HG03378 (cell line): Measurements from ENCODE around the gene RHBDL3.
"Not testable (repeated sequence)": the region's sequence is repeated elsewhere in the genome, so short reads cannot be mapped to it uniquely, and the experiment has no call there.

Experiments
- ATAC-seq: cut with Tn5 transposase; IDR thresholded peaks from one replicate; pipeline ENCODE4 v1.9.1; 2021; ENCODE audit warnings: mild to moderate bottlenecking, moderate library complexity; ENCODE audit not compliant: unreplicated experiment

Gene RHBDL3

DNA sequence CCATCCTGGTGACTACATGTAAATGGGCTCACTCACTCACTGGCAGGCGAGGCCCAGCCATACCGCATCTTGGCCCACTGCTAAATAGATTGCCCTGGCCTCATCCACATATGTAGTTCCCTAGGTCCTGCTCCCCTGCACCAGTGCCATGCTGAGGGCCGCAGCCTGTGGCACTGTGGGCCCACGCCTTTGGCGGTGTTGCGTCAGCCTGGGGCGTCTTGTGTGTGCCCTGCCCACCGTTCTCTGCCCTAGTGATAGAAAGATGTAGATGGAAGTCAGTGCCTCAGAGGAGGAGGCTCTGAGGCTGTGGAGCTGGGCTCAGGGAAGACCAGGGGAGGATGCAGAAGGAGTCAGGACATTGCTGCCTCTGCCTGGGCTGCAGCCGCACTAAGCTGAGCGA lies 57.4 kb downstream of the RHBDL3 start:
- ATAC-seq = no peak

DNA sequence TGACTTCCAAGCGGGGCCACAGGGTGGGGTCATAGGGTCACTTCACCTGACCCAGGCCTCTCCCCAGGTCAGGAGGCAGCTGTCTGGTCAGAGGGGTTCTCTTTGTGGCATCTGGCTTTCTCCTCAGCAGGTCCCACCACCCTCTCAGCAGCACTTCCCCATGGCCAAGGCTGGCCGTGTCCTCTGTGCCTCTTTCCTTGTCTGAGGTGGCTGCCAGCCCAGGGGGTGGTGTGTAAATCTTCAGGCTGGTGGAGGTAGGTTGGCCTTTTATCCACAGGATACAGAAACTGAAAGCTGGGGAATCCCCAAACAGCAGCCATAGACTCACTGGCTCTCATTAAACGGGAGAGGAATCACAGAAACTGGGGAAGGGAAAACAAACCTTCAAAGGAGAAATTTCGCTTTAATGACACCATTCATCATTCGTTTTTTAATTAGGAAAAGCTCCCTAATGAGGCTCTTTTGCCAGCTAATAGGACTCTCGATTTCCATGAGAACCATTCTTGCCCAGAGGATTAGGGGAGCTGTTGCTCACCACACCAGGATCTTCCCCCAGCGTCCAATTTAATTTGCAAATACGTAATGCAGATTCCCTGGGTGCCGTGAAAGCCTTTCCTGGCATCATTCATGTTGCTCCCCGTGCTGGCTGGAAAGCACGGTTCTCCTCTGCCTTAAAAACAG lies 58.3 kb downstream of the RHBDL3 start:
- ATAC-seq = no peak

- no peak for ATAC-seq
Observed at GRCh38 chr17:32327911-32328310, 62.3 kb downstream of the RHBDL3 start.

- no peak for ATAC-seq
Observed at GRCh38 chr17:32330147-32330546, 64.5 kb downstream of the RHBDL3 start.

DNA sequence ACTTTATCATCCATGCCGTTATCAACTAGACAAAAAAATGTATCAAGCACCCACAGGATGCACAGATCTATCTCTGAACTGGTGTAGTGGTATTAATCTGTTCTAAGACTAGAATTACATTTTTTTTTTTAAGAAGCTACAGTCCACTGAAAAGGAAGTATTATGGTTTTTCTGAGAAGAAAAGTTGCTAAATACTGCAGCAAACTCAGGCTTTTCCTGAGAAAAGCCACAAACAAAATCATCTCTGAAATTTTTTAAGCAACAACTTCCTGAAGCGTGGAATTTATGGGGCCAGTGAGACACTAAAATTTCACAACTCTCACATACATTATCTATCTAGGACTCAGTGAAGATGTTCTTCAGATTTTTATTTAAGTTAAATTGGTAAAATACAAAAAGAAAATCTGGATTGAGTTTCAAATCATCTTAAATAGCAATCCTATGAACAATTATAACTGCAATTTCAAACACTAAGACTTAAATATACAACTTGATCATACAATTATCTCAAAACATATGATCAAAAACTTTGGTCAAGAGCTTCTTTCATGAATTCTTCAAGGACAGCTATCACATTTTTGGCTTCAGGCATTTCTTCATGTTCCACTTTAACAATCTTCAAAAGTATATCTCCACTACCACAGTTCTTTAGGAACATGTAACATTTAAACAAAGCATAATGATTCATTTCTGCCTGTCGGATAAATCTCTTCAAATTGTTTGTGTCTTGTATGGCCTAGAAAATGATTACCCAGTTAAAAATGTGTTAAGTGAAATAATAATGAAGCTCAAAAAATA lies 65.8 kb downstream of the RHBDL3 start:
- no peak for ATAC-seq

DNA sequence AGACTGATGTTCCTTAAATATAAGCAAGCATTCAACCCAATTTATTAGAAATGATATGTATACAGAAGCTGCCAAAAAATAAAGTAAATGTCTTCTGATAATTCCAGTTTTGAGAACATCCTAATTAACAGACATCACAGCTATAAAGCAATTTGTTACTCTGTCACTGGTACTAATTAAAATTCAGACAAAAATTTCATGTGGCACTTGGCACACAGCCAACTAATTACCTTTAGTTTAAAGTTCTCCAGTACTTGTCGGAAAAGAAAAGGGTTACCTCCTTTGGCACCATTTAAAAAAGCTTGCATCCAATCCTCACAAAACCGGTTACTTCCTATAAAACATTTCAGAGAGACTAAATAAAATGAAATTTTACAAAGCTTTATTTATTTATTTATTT lies 67.6 kb downstream of the RHBDL3 start:
- no peak for ATAC-seq

DNA sequence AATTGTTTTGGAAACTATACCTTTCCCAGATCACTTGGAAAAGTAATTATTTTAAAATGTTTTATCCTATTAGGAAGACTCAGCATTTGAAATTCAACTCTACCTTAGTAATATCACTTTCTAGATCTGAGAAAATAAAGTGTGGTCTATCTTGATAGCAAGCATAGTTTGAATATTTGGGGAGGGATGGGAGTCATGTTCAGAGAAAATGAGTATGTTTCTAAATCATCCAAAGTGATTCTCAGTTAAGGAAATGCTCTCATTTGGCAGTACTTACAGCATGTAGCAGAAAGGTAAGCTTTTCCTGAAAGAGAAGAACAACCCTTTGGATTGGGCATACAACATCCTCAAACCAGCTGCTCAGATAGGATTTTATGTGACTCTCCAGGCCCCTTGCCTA lies 69.4 kb downstream of the RHBDL3 start:
- ATAC-seq = no peak

DNA sequence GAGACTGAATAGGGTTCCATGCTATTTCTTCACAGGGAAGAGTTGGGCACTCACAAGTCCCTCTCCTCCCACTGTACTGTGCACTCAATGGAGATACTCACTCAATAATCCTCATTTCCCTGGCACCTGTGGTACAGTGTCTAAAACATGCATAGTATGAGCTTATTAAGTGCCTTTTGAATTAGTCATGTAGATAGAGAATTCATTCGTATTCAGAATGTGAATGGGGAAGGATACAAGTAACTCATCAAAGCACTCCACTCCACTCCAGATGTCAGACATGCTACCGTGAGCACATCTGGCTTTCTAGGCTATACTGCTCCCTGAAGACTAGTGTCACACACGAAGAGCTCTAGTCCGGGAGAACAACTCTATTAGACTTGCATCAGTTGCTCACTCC lies 70.1 kb downstream of the RHBDL3 start:
- ATAC-seq = no peak

GRCh38 chr17:32341141-32341856 lies 75.7 kb downstream of the RHBDL3 start:
- no peak for ATAC-seq

DNA sequence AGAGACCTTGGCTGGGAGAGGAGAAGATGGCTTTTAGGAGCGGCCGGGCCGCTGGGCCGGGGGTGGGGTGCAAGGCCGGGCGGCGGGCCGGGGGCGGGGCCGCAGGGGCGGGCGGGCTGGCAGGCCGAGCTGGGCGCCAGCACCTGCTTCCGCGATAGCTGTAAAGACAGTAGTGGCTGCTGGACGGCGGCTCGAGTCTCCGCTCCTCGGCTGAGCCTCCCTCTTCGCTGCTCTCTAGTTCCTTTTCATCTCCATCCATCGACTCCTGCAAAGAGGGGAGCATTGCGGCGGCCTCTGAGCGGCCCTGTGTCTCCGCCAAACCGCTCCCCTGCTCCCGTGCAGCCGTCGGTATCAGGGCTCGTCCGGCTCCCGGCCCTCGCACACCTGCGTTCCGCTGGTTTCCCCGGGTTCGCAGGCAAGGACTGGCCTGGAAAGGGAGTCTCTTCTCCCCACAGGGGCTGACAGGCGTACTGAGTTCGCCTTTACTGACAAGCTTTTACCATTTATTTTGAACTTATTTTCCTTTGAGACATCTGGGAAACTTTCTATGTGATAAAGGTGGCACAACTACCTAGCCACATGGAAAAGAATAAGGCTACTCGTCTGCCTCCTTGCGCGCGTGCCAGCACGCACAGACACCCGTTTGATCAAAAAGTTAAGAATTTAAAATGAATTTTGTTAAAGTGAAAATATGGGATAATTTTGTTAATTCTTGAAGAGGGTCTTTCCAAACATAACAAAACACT lies 76.4 kb downstream of the RHBDL3 start, which contains the start of gene C17orf75:
Gene C17orf75 (minus strand): TSS at position 317 of the 746 bp plus-strand sequence. CDS start 34 bp downstream, at position 283.
- ATAC-seq = peak; percentile 57

GRCh38 chr17:32342603-32343325 lies 77.1 kb downstream of the RHBDL3 start:
- no peak for ATAC-seq

DNA sequence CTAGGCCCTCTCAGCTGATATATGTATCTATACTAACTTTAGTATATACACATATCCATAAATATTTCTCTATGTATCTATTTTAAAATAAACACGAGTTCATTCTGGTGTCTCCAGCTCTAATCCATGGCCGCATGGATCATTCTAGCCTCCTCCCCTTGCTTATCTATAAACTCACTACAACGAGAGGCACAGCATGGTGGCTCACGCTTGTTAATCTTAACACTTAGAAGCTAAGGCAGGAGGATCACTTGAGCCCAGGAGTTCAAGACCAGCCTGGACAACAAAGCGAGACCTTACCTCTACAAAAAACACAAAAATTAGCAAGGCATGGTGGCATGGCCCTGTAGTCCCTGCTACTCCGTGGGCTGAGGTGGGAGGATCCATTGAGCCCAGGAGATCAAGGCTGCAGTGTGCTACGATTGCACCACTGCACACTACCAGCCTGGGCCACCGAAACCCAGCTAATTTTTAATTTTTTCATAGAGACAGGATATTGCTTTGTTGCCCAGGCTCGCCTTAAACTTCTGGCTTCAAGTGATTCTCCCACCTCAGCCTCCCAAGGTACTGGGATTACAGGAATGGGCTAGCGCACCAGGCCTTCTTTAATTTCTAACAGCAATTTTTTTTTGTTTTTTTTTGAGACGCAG lies 80.4 kb downstream of the RHBDL3 start:
- ATAC-seq = no peak

- no peak for ATAC-seq
Observed at GRCh38 chr17:32348483-32348800, 82.8 kb downstream of the RHBDL3 start.

- no peak for ATAC-seq
Observed at GRCh38 chr17:32349503-32349853, 83.8 kb downstream of the RHBDL3 start.

- ATAC-seq = peak; percentile 75
Observed at GRCh38 chr17:32349854-32350665, 84.4 kb downstream of the RHBDL3 start, which contains the start of gene ZNF207. Gene ZNF207 (plus strand): TSS chr17:32350157. CDS start chr17:32350286, 129 bp downstream.

DNA sequence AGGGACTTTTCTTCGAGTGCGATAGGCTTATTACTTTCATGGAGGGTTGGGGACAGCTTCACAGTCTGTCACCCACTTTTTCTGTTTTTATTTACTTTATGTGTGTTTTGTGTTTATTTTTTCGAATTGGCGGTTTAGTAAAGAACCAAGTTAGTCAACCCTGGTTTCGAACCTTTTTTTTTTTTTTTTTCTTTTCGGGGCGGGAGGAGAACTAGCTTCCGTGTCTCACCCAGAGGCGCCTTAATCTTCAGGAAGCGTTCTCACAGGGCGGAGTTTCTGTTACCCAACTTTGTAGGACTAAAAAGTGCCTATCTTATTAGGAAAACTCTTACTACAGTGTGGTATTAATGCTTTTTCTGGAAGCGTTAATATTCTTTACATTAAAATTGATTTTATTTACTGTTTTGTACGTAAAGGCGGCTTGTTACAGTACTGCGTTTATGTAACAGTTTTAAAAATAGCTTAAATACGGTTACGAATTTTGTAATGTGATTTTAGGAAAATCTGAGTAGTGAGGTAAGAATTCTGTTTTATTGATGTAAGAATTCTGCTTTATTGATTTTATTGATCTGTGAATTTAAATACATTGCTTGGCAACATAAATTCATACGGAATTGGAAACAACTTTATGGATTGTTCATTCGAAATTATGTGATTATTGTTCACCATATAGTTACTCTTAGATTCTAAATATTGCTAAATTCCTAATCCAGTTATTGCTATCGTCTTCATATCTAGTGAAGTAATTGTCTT lies 85.2 kb downstream of the RHBDL3 start:
- ATAC-seq = no peak

- ATAC-seq = not testable (repeated sequence)
Observed at GRCh38 chr17:32352734-32353133, 87.1 kb downstream of the RHBDL3 start.

- ATAC-seq = no peak
Observed at GRCh38 chr17:32355649-32356377, 90.2 kb downstream of the RHBDL3 start.
